ENCODE results near the gene SOWAHC. TPM values are rescaled to one million over a fixed set of nuclear protein-coding genes. Genes with fewer than 3 reads are reported as not detected.
A peak's percentile ranks its signal among the peaks of the same experiment; 100 is the strongest.

The SOWAHC gene
- total and polyA plus RNA-seq, 2 of the 13 experiments (the other 11 are each of a cell fraction or from before 2014, with no cell fraction given) = 21.2 to 22.5 TPM

- TF ChIP-seq PRDM15 (CRISPR knock-in tag; IDR thresholded peaks at IDR 0.05) = no peak
- peak; percentile 60; the same call in 1 of the 2 replicates for TF ChIP-seq KMT2A (CRISPR knock-in tag; IDR thresholded peaks at IDR 0.05)
- no peak for TF ChIP-seq DR1 (CRISPR knock-in tag; IDR thresholded peaks at IDR 0.05)
- no peak for TF ChIP-seq FOXP1 (IDR thresholded peaks at IDR 0.05)
- no peak for TF ChIP-seq FOXP1 (CRISPR knock-in tag; IDR thresholded peaks at IDR 0.05)
- TF ChIP-seq BHLHE40 (IDR thresholded peaks at IDR 0.05; ENCODE audit: low read length) = 0 out of 2 replicates have a peak, but pooled peaks have one; percentile 25
- no peak for TF ChIP-seq ZNF672 (CRISPR knock-in tag; IDR thresholded peaks at IDR 0.05)
Measured at GRCh38 chr2:109630441-109631430, 16.6 kb downstream of the SOWAHC start (continued).

GRCh38 chr2:109631741-109632140 lies 17.6 kb downstream of the SOWAHC start:
- no peaks in the 10 kb centered on the region for H3K9me3 ChIP-seq (ENCODE audit: low read length)
- peak overlapping the region; percentile 60 for H3K4me2 ChIP-seq (ENCODE audit: low read depth, low read length)
- peak overlapping the region; percentile 17; the same call in 1 of the 2 replicates for H3K9ac ChIP-seq (ENCODE audit: insufficient read depth, low read depth, low read length)
- no peaks in the 10 kb centered on the region for H3K27me3 ChIP-seq (ENCODE audit: control insufficient read depth in 1 of 2, insufficient read depth in 2 of 2, low read length in 2 of 2)
- CTCF ChIA-PET (ENCODE audit: low intra/inter-chr PET ratio, low total read pairs) = no interaction called here
- peak overlapping the region in 1 of 3 experiments; percentile 24; a peak in 1 of 6 replicates for H3K4me3 ChIP-seq (replicated peaks in 1 of 3; ENCODE audit: insufficient read depth in 1 of 3, low read depth in 2 of 3, low read length in 3 of 3)
- H3K27ac ChIP-seq (ENCODE audit: extremely low read length, insufficient read depth, low read length) = peak overlapping the region; percentile 68
- DNase-seq (ENCODE audit: low spot score) = no peak
- peaks cover 72% of the 10 kb centered on the region for H3K4me1 ChIP-seq (ENCODE audit: insufficient read depth, low read length)
- BruUV-seq (replicated peaks) = no TSS peak
- in situ Hi-C loops (cut with HindIII; ENCODE audit: extremely low pct_ligation_motif_present, low pct_unique_long_range_greater_than_20kb) (no loop called here), intact Hi-C loops (cut with micrococcal nuclease; ENCODE audit: unreplicated experiment) (loop anchor here (1.0 to 2.0 kb wide), 3 partner anchors 13 to 84 kb away; no protein-coding TSS in a partner anchor)
- no peaks in the 10 kb centered on the region for H3K36me3 ChIP-seq (replicated peaks in 1 of 2; ENCODE audit: control insufficient read depth in 1 of 2, insufficient read depth in 2 of 2, low read length in 2 of 2)
- ATAC-seq = no peak
- H3K79me2 ChIP-seq (ENCODE audit: insufficient read depth, low read length) = no peaks in the 10 kb centered on the region
- WGBS (ENCODE audit: low lambda C conversion rate) = 31% methylated on average over 3 of the region's 3 CpGs
- H4K20me1 ChIP-seq (ENCODE audit: insufficient read depth, low read length) = no peaks in the 10 kb centered on the region
- FAIRE-seq = no peak
- POLR2A ChIA-PET = interaction anchor here (0.7 to 4.7 kb wide), 12 partner anchors 8 to 68 kb away, joined by 3 to 61 read pairs (median 4); partner anchors contain the start of genes SEPTIN10 and SOWAHC
- no peak overlapping the region for H2AFZ ChIP-seq (ENCODE audit: low read length)
- TF ChIP-seq ZBTB34 (CRISPR knock-in tag; IDR thresholded peaks at IDR 0.05) = no peak
